ENCODE results near the gene NLRP7. TPM values are rescaled to one million over a fixed set of nuclear protein-coding genes. Genes with fewer than 3 reads are reported as not detected.

Gene NLRP7
- total and polyA plus RNA-seq, 2 experiments from 2014 or later: 0.73 to 1.8 TPM

DNA sequence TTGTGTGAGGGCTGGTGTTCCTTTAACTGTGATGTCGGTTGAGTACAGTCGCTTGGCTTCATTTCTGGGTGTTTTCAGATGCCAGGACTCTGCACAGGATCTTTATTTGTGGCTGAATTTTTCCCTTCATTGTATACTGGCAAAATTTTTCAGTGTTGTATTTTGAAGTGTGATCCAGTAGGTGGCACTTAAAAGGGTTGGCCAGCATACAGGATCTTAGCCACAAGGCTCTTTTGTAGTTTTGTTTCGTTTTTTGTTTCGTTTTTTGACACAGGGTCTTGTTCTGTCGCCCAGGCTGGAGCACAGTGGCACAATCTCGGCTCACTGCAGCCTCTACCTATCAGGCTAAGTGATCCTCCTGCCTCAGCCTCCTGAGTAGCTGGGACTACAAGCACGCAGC is 64.6 kb downstream of the NLRP7 start:
- no peaks in the 10 kb centered on the region for H3K9me3 ChIP-seq (ENCODE audit: low read depth)
- DNase-seq (ENCODE audit: low read depth in 1 of 2, low spot score in 1 of 2): no peak
- TF ChIP-seq, protein P1, sequence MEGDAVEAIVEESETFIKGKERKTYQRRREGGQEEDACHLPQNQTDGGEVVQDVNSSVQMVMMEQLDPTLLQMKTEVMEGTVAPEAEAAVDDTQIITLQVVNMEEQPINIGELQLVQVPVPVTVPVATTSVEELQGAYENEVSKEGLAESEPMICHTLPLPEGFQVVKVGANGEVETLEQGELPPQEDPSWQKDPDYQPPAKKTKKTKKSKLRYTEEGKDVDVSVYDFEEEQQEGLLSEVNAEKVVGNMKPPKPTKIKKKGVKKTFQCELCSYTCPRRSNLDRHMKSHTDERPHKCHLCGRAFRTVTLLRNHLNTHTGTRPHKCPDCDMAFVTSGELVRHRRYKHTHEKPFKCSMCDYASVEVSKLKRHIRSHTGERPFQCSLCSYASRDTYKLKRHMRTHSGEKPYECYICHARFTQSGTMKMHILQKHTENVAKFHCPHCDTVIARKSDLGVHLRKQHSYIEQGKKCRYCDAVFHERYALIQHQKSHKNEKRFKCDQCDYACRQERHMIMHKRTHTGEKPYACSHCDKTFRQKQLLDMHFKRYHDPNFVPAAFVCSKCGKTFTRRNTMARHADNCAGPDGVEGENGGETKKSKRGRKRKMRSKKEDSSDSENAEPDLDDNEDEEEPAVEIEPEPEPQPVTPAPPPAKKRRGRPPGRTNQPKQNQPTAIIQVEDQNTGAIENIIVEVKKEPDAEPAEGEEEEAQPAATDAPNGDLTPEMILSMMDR (IDR thresholded peaks at IDR 0.05; ENCODE audit: low read depth, low read length): no peak
- no peaks in the 10 kb centered on the region for H3K27me3 ChIP-seq
- no peak overlapping the region for H3K27ac ChIP-seq
- H3K4me1 ChIP-seq (ENCODE audit: low read depth): no peaks in the 10 kb centered on the region
- no peaks in the 10 kb centered on the region for H3K36me3 ChIP-seq
- no peak overlapping the region for H3K4me3 ChIP-seq

DNA sequence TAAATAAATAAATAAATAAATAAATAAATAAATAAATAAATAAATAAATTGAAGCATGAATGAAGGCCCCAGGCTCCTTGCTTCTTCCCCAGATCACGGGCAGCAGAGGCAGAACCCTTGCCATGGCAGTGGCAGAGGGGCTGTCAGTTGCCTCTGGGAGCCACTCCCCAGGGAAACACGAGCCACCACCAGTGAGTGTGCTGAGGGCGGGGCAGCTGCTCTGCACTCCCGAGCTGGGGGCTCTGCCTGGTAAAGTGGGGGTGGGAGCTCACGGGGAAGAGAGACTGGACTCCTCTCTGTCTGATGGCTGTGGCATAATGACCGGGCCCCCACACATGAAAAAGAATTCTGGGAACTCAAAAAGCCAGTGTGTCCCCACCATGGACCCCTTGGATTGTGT is 65.4 kb downstream of the NLRP7 start:
- TF ChIP-seq, protein P1 (IDR thresholded peaks at IDR 0.05; ENCODE audit: low read depth, low read length): no peak
- Histone ChIP-seq H3K4me3 (no peak overlapping the region), H3K27me3 (no peaks in the 10 kb centered on the region), H3K36me3 (no peaks in the 10 kb centered on the region), H3K27ac (no peak overlapping the region), H3K9me3 (ENCODE audit: low read depth) (no peaks in the 10 kb centered on the region), H3K4me1 (ENCODE audit: low read depth) (no peaks in the 10 kb centered on the region)
- no peak for DNase-seq (ENCODE audit: low read depth in 1 of 2, low spot score in 1 of 2)

DNA sequence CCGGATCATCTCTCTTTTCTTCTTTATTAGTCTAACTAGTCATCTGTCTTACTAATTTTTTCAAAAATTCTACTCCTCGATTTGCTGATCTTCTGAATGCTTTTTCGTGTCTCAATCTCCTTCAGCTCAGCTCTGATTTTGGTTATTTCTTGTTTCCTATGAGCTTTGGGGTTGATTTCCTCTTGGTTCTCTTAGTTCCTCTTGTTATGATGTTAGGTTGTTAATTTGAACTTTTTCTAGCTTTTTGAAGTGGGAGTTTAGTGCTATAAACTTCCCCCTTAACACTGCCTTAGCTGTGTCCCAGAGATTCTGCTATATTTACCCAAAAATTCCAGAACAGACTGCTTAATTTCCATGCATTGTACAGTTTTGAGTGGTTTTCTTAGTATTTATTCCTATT is 69.9 kb downstream of the NLRP7 start:
- Histone ChIP-seq H3K9me3 (ENCODE audit: low read depth) (no peaks in the 10 kb centered on the region), H3K27me3 (no peaks in the 10 kb centered on the region), H3K4me3 (no peak overlapping the region), H3K36me3 (no peaks in the 10 kb centered on the region), H3K27ac (no peak overlapping the region), H3K4me1 (ENCODE audit: low read depth) (no peaks in the 10 kb centered on the region)
- TF ChIP-seq, protein P1 (IDR thresholded peaks at IDR 0.05; ENCODE audit: low read depth, low read length): no peak
- no peak for DNase-seq (ENCODE audit: low read depth in 1 of 2, low spot score in 1 of 2)

DNA sequence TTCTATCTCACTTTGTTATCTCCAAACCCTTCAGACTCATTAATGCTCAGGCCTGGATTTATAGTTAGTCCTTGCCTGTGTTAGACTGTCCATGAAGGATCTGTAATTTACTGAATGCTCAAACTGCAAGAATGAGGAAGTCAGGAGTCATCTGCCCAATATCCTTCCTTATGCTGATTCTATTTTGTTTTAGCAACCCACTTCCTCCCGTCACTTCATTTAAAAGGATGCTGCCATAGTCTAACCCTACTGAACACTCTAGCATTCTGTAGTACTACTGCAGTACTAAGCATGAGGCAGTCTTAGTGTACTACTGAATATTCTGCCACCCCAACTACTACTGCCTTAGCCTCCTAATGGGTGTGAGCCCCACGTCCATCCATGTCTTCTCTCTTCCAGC is 71.8 kb downstream of the NLRP7 start:
- H3K4me1 ChIP-seq (ENCODE audit: low read depth): no peaks in the 10 kb centered on the region
- TF ChIP-seq, protein P1 (IDR thresholded peaks at IDR 0.05; ENCODE audit: low read depth, low read length): no peak
- no peak overlapping the region for H3K27ac ChIP-seq

DNA sequence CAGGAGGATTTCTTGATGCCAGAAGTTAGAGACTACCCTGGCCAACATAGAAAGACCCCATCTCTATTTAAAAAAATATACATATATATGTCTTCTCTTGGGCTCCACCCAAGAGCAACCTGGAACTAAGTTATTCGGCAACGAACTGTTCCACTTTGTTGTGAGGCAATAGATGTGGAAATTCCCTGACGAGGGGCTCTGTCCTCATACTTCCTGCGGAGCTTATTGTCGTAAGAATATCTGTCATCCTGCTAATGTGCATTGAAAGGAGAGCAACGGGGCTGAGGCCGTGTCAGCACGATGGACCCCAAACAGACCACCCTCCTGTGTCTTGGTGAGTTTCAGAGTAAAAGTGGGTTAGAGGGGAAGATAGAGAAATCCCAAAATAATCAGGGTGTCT is 73.3 kb downstream of the NLRP7 start, which contains the start of gene FCAR:
Gene FCAR (plus strand): TSS at position 246 of the 400 bp plus-strand sequence. CDS start 55 bp downstream, at position 301.
- Histone ChIP-seq H3K9me3 (ENCODE audit: low read depth) (no peaks in the 10 kb centered on the region), H3K4me3 (no peak within 1 kb of the TSS), H3K27me3 (no peaks in the 10 kb centered on the region), H3K36me3 (no peaks in the 10 kb centered on the region), H3K4me1 (ENCODE audit: low read depth) (no peaks in the 10 kb centered on the region), H3K27ac (no peak within 1 kb of the TSS)
- TF ChIP-seq, protein P1 (IDR thresholded peaks at IDR 0.05; ENCODE audit: low read depth, low read length): no peak
- no peak for DNase-seq (ENCODE audit: low read depth in 1 of 2, low spot score in 1 of 2)

More for the DNA sequence above, 71.8 kb downstream of the NLRP7 start:
- Histone ChIP-seq H3K4me3 (no peak overlapping the region), H3K9me3 (ENCODE audit: low read depth) (no peaks in the 10 kb centered on the region), H3K27me3 (no peaks in the 10 kb centered on the region), H3K36me3 (no peaks in the 10 kb centered on the region)
- DNase-seq (ENCODE audit: low read depth in 1 of 2, low spot score in 1 of 2): no peak

Other genes starting within 250 kb of the NLRP7 start
- not detected in 2 replicates for gene KIR3DL3, start 223.1 kb downstream of the NLRP7 start, total RNA-seq
- not detected in 2 replicates for gene KIR3DL3, start 223.1 kb downstream of the NLRP7 start, polyA plus RNA-seq
- not detected in 2 replicates for gene KIR2DL3, start 209.0 kb downstream of the NLRP7 start, total RNA-seq
- not detected in 2 replicates for gene KIR2DL3, start 209.0 kb downstream of the NLRP7 start, polyA plus RNA-seq
- not detected in 2 replicates for gene KIR2DL1, start 177.7 kb downstream of the NLRP7 start, total RNA-seq
- gene KIR2DL1, start 177.7 kb downstream of the NLRP7 start, polyA plus RNA-seq: not detected in 2 replicates
- gene KIR2DL4, start 143.9 kb downstream of the NLRP7 start, total RNA-seq: not detected in 2 replicates
- not detected in 2 replicates for gene KIR2DL4, start 143.9 kb downstream of the NLRP7 start, polyA plus RNA-seq
- not detected in 2 replicates for gene KIR3DL1, start 131.1 kb downstream of the NLRP7 start, total RNA-seq
- gene KIR3DL1, start 131.1 kb downstream of the NLRP7 start, polyA plus RNA-seq: not detected in 2 replicates
- gene KIR2DS4, start 114.9 kb downstream of the NLRP7 start, total RNA-seq: not detected in 2 replicates
- gene KIR2DS4, start 114.9 kb downstream of the NLRP7 start, polyA plus RNA-seq: not detected in 2 replicates
- gene KIR3DL2, start 97.1 kb downstream of the NLRP7 start, total RNA-seq: not detected in 2 replicates
- gene KIR3DL2, start 97.1 kb downstream of the NLRP7 start, polyA plus RNA-seq: not detected in 2 replicates
- gene FCAR, start 73.3 kb downstream of the NLRP7 start, total RNA-seq: not detected in 2 replicates
- not detected in 2 replicates for gene FCAR, start 73.3 kb downstream of the NLRP7 start, polyA plus RNA-seq
- gene NCR1, start 41.4 kb downstream of the NLRP7 start, total RNA-seq: not detected in 2 replicates
- not detected in 2 replicates for gene NCR1, start 41.4 kb downstream of the NLRP7 start, polyA plus RNA-seq
- 22.0 and 28.3 TPM in 2 replicates for gene NLRP2, start 18.8 kb upstream of the NLRP7 start, total RNA-seq
- 16.8 and 22.9 TPM in 2 replicates for gene NLRP2, start 18.8 kb upstream of the NLRP7 start, polyA plus RNA-seq
- 0.42 and 1.7 TPM in 2 replicates for gene GP6, start 90.7 kb upstream of the NLRP7 start, total RNA-seq
- gene GP6, start 90.7 kb upstream of the NLRP7 start, polyA plus RNA-seq: 0.24 TPM in 1 of 2 replicates, not detected in the other
- gene RDH13, start 115.6 kb upstream of the NLRP7 start, total RNA-seq: 31.9 and 41.0 TPM in 2 replicates
- gene RDH13, start 115.6 kb upstream of the NLRP7 start, polyA plus RNA-seq: 23.7 and 27.4 TPM in 2 replicates
- gene EPS8L1, start 128.3 kb upstream of the NLRP7 start, total RNA-seq: 2.0 and 3.9 TPM in 2 replicates
- gene EPS8L1, start 128.3 kb upstream of the NLRP7 start, polyA plus RNA-seq: 1.1 and 1.2 TPM in 2 replicates
- gene PPP1R12C, start 170.1 kb upstream of the NLRP7 start, total RNA-seq: 107 and 120 TPM in 2 replicates
- gene PPP1R12C, start 170.1 kb upstream of the NLRP7 start, polyA plus RNA-seq: 32.9 and 38.0 TPM in 2 replicates
- gene TNNT1, start 201.7 kb upstream of the NLRP7 start, total RNA-seq: 16.1 and 25.0 TPM in 2 replicates
- gene TNNT1, start 201.7 kb upstream of the NLRP7 start, polyA plus RNA-seq: 34.7 and 35.5 TPM in 2 replicates
- 64.5 and 78.6 TPM in 2 replicates for gene TNNI3, start 210.2 kb upstream of the NLRP7 start, total RNA-seq
- 49.8 and 85.5 TPM in 2 replicates for gene TNNI3, start 210.2 kb upstream of the NLRP7 start, polyA plus RNA-seq
- 3.2 and 3.5 TPM in 2 replicates for gene DNAAF3, start 219.1 kb upstream of the NLRP7 start, total RNA-seq
- gene DNAAF3, start 219.1 kb upstream of the NLRP7 start, polyA plus RNA-seq: 7.6 and 14.3 TPM in 2 replicates
- 0.12 and 0.53 TPM in 2 replicates for gene SYT5, start 232.8 kb upstream of the NLRP7 start, total RNA-seq
- not detected in 2 replicates for gene SYT5, start 232.8 kb upstream of the NLRP7 start, polyA plus RNA-seq